SHP77 treated with DMSO at 0.1 percent for 48 hours (cell line): ENCODE results near the gene TMEM88.

ENCODE experiments used
- DNase-seq: peaks from one replicate; lab custom pipeline; 2025; lab: John Stamatoyannopoulos, UW

TMEM88 gene

DNA sequence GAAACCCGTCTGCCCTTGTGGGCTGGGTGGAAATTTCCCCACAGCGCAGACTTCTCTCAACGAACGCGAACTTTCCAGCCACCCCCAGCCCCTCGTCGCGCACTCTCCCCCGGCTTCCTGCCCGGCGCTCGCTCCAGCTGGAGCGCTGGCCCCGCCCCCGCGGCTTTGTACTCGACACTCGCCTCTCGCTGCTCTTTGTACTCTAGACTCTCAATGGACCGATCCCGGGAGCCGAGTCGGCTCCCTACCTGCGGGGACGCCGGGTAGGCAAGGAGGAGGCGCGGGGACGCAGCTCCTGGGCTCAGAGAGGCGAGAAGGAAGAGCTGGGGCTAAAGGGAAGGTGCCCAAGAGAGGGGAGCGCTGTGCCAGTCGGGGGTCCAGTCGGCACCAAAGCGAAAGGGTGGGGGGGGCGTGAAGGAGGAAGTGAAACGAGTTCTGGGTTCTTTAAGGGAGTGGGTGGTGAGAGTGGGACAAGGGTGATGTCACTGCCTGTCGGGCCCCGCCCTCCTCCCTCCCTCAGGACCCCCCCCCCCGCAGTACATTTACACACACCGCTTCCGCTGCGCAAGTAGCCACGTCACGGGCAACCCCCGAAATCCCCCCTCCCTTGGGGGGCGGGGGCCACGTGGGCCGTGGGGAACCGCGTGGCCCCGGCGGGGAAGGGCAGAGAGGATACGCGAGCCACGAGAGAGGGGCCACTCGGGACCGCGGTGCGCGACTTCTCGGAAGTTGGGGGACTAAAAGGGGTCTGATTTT lies 11.2 kb upstream of the TMEM88 start:
- DNase-seq: peak; percentile 84

DNA sequence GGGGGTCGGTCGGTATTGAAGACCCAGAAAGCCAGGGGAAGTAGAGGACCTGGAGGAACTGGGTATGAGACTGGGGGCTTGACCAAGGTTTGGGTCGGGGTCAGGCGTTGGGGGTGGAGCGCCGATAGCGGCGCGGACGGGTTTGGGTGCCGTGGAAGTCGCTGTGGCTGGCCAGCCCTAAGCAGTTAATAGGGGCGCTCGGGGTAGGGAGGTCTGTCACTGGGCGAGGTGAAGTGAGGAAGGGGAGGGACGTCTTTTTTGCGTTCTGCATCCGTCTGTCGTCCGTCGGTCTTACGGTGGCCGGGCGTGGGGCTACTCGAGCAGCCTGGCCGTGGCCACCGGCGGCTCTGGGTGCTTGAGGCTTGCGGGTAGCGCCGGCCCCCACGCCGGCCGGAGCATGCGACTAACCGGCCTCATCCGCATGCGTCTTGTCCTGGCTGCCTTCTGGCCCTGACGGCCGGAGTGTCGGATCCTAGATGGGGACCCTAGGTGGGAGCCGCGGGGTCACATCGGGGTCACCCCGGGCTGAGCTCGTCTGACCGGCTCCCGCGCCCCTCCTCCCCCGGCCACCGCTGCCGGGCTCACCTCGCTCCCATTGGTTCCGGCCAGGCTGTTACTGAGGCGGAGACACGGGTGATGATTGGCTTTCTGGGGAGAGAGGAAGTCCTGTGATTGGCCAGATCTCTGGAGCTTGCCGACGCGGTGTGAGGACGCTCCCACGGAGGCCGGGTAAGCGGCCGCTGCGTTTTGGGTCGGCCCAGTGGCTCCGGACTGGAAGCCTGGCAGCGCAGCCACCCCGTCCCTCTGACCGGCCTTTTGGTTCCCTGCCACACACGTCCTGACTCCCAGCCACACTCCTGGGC lies 10.3 kb upstream of the TMEM88 start:
- peak; percentile 93 for DNase-seq

DNA sequence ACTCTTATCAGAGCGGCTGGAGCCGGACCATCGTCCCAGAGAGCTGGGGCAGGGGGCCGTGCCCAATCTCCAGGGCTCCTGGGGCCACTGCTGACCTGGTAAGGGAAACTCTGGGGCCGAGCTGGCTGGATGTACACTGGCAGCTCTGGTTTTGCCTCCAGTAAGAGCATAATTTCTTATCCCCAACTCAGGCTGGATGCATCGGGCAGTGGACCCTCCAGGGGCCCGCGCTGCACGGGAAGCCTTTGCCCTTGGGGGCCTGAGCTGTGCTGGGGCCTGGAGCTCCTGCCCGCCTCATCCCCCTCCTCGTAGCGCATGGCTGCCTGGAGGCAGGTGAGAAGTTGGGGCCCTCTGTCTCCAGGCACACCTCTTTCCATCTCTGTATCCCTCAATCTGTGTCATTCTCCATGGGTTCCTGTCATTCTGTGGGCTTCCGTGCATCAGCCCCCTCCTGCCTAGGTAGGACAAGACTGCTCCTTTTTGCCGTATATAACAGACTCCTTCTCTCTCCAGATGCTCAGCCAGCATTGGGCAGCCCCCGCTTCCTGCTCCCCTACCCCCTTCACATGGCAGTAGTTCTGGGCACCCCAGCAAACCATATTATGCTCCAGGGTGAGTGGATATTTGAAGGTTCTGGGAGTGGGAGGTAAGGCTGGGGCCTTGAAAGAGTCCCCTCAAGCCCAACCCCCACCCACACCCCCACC lies 9.4 kb upstream of the TMEM88 start:
- no peak for DNase-seq

DNA sequence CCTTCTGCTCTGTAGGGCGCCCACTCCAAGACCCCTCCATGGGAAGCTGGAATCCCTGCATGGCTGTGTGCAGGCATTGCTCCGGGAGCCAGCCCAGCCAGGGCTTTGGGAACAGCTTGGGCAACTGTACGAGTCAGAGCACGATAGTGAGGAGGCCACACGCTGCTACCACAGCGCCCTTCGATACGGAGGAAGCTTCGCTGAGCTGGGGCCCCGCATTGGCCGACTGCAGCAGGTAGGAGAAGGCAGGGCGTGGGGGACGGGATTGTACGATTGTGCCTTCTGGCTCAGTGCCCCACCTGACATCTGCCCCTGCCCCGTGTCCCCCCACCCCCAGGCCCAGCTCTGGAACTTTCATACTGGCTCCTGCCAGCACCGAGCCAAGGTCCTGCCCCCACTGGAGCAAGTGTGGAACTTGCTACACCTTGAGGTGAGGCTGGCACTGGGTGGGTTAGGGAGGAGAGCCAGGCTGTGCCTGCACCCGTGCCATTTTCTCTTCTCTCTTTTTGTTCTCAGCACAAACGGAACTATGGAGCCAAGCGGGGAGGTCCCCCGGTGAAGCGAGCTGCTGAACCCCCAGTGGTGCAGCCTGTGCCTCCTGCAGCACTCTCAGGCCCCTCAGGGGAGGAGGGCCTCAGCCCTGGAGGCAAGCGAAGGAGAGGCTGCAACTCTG lies 8.7 kb upstream of the TMEM88 start:
- DNase-seq: no peak

DNA sequence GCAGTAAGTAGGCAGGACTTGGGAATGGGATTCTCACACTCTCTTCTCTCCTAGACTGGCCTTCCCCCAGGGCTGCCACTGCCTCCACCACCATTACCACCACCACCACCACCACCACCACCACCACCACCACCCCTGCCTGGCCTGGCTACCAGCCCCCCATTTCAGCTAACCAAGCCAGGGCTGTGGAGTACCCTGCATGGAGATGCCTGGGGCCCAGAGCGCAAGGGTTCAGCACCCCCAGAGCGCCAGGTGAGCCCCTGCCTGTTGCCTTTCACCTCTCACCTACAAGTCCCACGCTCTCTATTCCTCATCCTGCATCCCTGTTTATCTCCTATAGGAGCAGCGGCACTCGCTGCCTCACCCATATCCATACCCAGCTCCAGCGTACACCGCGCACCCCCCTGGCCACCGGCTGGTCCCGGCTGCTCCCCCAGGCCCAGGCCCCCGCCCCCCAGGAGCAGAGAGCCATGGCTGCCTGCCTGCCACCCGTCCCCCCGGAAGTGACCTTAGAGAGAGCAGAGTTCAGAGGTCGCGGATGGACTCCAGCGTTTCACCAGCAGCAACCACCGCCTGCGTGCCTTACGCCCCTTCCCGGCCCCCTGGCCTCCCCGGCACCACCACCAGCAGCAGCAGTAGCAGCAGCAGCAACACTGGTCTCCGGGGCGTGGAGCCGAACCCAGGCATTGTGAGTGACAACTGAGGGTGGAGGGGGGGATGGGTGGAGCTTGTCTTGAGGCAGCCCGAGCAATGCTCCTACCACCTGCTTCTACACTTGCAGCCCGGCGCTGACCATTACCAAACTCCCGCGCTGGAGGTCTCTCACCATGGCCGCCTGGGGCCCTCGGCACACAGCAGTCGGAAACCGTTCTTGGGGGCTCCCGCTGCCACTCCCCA lies 7.9 kb upstream of the TMEM88 start:
- no peak for DNase-seq

DNA sequence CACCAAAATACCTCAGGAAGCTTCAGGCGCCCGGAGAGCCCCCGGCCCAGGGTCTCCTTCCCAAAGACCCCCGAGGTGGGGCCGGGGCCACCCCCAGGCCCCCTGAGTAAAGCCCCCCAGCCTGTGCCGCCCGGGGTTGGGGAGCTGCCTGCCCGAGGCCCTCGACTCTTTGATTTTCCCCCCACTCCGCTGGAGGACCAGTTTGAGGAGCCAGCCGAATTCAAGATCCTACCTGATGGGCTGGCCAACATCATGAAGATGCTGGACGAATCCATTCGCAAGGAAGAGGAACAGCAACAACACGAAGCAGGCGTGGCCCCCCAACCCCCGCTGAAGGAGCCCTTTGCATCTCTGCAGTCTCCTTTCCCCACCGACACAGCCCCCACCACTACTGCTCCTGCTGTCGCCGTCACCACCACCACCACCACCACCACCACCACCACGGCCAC lies 6.7 kb upstream of the TMEM88 start:
- DNase-seq: no peak

DNA sequence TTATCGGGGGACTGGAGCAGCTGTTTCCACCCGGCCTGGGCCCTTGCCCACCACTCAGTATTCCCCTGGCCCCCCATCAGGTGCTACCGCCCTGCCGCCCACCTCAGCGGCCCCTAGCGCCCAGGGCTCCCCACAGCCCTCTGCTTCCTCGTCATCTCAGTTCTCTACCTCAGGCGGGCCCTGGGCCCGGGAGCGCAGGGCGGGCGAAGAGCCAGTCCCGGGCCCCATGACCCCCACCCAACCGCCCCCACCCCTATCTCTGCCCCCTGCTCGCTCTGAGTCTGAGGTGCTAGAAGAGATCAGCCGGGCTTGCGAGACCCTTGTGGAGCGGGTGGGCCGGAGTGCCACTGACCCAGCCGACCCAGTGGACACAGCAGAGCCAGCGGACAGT lies 6.1 kb upstream of the TMEM88 start:
- DNase-seq: no peak

DNA sequence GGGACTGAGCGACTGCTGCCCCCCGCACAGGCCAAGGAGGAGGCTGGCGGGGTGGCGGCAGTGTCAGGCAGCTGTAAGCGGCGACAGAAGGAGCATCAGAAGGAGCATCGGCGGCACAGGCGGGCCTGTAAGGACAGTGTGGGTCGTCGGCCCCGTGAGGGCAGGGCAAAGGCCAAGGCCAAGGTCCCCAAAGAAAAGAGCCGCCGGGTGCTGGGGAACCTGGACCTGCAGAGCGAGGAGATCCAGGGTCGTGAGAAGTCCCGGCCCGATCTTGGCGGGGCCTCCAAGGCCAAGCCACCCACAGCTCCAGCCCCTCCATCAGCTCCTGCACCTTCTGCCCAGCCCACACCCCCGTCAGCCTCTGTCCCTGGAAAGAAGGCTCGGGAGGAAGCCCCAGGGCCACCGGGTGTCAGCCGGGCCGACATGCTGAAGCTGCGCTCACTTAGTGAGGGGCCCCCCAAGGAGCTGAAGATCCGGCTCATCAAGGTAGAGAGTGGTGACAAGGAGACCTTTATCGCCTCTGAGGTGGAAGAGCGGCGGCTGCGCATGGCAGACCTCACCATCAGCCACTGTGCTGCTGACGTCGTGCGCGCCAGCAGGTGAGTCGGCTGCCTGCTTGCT lies 5.6 kb upstream of the TMEM88 start:
- no peak for DNase-seq

DNA sequence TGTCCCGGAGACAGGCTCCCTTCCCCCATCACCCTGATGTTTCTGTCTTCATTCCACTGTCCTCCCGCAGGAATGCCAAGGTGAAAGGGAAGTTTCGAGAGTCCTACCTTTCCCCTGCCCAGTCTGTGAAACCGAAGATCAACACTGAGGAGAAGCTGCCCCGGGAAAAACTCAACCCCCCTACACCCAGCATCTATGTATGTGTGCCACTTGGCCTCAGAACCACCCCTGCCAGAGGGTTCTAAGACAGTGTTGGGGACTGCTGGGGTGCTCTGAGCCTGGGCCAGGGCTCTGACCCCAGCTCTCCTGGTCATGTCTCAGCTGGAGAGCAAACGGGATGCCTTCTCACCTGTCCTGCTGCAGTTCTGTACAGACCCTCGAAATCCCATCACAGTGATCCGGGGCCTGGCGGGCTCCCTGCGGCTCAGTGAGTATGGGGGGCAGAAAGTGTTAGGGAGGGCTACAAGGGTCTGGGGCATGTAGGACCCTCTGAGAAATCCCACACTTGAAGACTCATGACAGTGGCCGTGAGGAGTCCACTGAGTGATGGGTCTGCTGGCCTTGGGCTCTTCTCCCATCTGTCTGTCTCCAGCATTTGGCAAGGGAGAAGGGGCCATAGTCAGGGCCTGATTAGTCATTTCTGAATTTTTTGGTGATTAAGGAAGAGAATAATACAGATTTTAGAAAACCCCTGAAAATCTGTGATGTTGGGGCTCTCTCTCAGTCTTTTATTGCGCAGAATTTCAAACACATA lies 4.9 kb upstream of the TMEM88 start:
- DNase-seq: no peak

DNA sequence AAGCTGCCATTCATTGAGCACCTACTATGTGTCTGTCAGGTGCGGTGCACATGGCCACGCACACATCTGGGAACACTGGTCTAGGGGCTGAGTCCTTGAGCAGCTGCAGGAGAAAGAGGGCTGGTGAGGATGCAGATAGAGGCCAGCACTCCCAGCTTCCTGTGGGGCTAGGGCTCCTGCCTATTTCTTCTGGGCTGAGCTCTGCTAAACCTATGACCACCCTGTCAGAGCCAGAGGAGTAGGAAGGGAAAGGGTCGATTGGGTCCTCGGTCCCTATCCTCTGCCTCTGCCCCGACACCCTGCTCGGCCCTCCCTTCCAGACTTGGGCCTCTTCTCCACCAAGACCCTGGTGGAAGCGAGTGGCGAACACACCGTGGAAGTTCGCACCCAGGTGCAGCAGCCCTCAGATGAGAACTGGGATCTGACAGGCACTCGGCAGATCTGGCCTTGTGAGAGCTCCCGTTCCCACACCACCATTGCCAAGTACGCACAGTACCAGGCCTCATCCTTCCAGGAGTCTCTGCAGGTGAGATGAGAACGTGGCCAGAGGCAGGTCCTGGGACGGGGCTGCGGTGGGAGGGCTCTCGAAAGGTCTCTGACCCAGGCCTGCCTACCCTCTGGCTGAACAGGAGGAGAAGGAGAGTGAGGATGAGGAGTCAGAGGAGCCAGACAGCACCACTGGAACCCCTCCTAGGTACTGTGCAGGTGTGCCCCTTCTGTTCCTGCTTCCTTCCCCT lies 4.0 kb upstream of the TMEM88 start:
- no peak for DNase-seq

DNA sequence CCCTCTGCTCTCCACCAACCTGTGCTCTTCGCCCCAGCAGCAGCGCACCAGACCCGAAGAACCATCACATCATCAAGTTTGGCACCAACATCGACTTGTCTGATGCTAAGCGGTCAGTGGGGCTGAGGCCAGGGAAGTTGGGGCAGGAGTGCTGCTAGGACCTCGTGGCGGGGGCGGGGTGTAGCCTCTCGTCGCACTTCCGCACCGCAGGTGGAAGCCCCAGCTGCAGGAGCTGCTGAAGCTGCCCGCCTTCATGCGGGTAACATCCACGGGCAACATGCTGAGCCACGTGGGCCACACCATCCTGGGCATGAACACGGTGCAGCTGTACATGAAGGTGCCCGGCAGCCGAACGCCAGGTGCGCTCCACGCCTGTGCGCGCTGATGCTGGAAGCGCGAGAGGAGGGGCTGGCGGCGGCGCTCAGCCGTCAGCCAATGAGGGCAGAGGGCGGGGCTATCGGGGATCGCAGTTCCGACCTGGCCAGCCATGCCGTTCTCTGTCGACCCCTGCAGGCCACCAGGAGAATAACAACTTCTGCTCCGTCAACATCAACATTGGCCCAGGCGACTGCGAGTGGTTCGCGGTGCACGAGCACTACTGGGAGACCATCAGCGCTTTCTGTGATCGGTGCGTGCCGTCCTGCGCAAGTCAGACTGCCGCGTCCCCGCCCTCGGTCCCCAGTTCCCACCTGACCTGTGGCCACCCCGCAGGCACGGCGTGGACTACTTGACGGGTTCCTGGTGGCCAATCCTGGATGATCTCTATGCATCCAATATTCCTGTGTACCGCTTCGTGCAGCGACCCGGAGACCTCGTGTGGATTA lies 3.2 kb upstream of the TMEM88 start:
- peak; percentile 85 for DNase-seq

DNA sequence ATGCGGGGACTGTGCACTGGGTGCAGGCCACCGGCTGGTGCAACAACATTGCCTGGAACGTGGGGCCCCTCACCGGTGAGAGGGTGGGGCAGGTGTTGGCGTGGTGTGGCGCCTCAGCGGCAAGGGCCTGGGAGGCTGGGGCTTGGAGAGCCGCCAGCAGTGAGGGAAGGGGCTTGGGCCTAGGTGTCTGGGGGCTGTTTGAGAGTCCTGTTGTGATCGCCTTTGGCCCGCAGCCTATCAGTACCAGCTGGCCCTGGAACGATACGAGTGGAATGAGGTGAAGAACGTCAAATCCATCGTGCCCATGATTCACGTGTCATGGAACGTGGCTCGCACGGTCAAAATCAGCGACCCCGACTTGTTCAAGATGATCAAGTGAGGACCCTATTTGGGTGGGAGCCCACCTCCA lies 2.6 kb upstream of the TMEM88 start:
- no peak for DNase-seq

DNA sequence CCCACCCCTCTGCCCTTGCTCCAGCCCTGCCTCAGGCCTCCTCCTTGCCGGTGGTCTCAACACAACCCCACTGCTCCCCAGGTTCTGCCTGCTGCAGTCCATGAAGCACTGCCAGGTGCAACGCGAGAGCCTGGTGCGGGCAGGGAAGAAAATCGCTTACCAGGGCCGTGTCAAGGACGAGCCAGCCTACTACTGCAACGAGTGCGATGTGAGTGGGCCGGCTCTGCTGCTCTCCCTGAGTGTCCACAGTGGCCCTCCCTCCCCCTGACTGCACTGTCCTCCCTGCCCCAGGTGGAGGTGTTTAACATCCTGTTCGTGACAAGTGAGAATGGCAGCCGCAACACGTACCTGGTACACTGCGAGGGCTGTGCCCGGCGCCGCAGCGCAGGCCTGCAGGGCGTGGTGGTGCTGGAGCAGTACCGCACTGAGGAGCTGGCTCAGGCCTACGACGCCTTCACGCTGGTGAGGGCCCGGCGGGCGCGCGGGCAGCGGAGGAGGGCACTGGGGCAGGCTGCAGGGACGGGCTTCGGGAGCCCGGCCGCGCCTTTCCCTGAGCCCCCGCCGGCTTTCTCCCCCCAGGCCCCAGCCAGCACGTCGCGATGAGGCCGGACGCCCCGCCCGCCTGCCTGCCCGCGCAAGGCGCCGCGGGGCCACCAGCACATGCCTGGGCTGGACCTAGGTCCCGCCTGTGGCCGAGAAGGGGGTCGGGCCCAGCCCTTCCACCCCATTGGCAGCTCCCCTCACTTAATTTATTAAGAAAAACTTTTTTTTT lies 1.8 kb upstream of the TMEM88 start:
- no peak for DNase-seq

DNA sequence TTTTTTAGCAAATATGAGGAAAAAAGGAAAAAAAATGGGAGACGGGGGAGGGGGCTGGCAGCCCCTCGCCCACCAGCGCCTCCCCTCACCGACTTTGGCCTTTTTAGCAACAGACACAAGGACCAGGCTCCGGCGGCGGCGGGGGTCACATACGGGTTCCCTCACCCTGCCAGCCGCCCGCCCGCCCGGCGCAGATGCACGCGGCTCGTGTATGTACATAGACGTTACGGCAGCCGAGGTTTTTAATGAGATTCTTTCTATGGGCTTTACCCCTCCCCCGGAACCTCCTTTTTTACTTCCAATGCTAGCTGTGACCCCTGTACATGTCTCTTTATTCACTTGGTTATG lies 1.2 kb upstream of the TMEM88 start:
- DNase-seq: no peak

DNA sequence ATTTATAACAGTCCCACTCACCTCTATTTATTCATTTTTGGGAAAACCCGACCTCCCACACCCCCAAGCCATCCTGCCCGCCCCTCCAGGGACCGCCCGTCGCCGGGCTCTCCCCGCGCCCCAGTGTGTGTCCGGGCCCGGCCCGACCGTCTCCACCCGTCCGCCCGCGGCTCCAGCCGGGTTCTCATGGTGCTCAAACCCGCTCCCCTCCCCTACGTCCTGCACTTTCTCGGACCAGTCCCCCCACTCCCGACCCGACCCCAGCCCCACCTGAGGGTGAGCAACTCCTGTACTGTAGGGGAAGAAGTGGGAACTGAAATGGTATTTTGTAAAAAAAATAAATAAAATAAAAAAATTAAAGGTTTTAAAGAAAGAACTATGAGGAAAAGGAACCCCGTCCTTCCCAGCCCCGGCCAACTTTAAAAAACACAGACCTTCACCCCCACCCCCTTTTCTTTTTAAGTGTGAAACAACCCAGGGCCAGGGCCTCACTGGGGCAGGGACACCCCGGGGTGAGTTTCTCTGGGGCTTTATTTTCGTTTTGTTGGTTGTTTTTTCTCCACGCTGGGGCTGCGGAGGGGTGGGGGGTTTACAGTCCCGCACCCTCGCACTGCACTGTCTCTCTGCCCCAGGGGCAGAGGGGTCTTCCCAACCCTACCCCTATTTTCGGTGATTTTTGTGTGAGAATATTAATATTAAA lies 638 bp upstream of the TMEM88 start:
- no peak for DNase-seq

DNA sequence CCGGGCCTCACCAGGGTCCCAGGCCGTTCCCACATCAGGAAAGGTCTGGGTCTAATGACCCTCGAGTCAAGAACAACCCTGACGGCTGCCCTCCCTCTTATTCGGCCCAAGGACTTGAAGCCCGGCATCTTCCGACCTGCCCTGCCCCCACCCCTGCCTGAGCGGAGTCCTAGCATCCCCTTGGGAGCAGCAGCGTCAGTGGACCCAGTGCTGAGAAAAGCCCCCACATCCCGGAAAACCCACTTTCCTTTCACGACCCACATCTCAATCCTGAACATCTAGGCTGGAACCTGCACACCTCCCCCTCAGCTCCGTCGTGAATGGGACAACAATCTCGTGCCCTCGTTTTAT lies 769 bp downstream of the TMEM88 start:
- DNase-seq: no peak
